Testis (tissue), 3 donors: ENCODE data around the gene PPIG. TPM values are rescaled to one million over a fixed set of nuclear protein-coding genes. Genes with fewer than 3 reads are reported as not detected.
A peak's percentile ranks its signal among the peaks of the same experiment; 100 is the strongest.
"Not testable (repeated sequence)": the region's sequence is repeated elsewhere in the genome, so short reads cannot be mapped to it uniquely, and the experiment has no call there.

ENCODE experiments used
- DNase-seq: peaks from one replicate; pipeline ENCODE4 v3.0.0-alpha.2; 2019
- H3K27ac ChIP-seq, 2 donors: fragments of 200-600 bp; sonication (generic); one replicate each; pipeline ENCODE4 v1.5.1; 2019
- H3K27me3 ChIP-seq: fragments of 200-600 bp; sonication (generic); one replicate; pipeline ENCODE4 v1.5.1; 2019
- H3K36me3 ChIP-seq: fragments of 200-600 bp; sonication (generic); one replicate; pipeline ENCODE4 v1.5.1; 2017; ENCODE audit warnings: low read depth; ENCODE audit errors: missing control alignments
- H3K4me1 ChIP-seq: fragments of 200-600 bp; sonication (generic); one replicate; pipeline ENCODE4 v1.5.1; 2019
- H3K4me3 ChIP-seq, 2 donors: fragments of 200-600 bp; sonication (generic); one replicate each; pipeline ENCODE4 v1.5.1; 2017 to 2019
- H3K9me3 ChIP-seq: fragments of 200-600 bp; sonication (generic); one replicate; pipeline ENCODE4 v1.5.1; 2017
- CTCF ChIP-seq, 3 experiments: fragments of 450-650 bp in 2 of 3; fragments of 200-600 bp in 1 of 3; sonication (generic) in 1 of 3; IDR thresholded peaks; one replicate each; pipeline ENCODE4 v1.5.1; 2016 to 2019; ENCODE audit warnings: antibody characterized with exemption in 3 of 3, mild to moderate bottlenecking in 2 of 3, moderate library complexity in 1 of 3
- POLR2A ChIP-seq: fragments of 450-650 bp; IDR thresholded peaks from one replicate; pipeline ENCODE4 v1.6.1; 2017; ENCODE audit warnings: antibody characterized with exemption, mild to moderate bottlenecking, moderate library complexity
- WGBS, 2 donors: methylation state at CpG; one replicate each; pipeline ENCODE4 v1.1.5; 2018; 5-methylcytosine and 5-hydroxymethylcytosine counted together
- intact Hi-C: fragments of 100-400 bp; cut with DNase I; formaldehyde crosslinking; loops from one replicate; pipeline ENCODE4 v1.15.1; 2023; ENCODE audit warnings: low total_unique reads
- polyA plus RNA-seq: library from polyadenylated mRNA; stranded (reverse); fragments of 350-450 nt; fragmentation: Illumina TruSeq; extraction: RNeasy Lipid Tissue Mini Kit (QIAGEN cat#74804); gene quantifications from one replicate; pipeline ENCODE4 v1.2.3, GENCODE V29; 2014; ENCODE audit warnings: low read depth, low replicate concordance; ENCODE audit not compliant: insufficient read depth
- total RNA-seq, 2 donors: library from RNA; depleted of rRNA; stranded (reverse); fragments of >200 nt; gene quantifications; one replicate each; pipeline ENCODE4 v1.2.3, GENCODE V29; 2016

The PPIG gene
- total and polyA plus RNA-seq, 3 donors from 2014 or later, result 6.9 to 48.0 (median 40.8) TPM

DNA sequence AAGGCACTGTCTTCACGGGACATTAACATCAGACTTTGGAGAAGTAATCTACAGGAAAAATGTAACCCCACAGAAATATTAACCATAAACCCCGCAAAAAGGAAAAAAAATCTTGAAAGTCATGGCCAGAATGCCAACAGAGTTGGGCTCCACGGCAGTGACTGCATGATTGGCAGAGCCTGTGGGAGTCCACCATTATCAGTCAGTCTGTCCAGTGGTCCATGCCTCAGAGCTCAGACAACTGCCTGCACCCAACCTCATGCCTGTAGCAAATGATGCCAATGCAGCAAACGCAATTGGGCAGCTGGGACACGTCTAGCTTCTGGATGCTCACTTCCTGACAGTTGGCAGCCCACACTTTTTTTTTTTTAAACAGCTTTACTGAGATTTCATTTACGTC lies 5.1 kb upstream of the PPIG start:
- Histone ChIP-seq H3K4me1 (no peaks in the 10 kb centered on the region), H3K36me3 (no peaks in the 10 kb centered on the region), H3K4me3 (no peak overlapping the region), H3K9me3 (no peaks in the 10 kb centered on the region), H3K27ac (no peak overlapping the region), H3K27me3 (no peaks in the 10 kb centered on the region)
- intact Hi-C loops, result no loop called here
- WGBS, 2 donors, result 56 to 69% methylated on average over 6 of the region's 6 CpGs
- DNase-seq, result no peak
- TF ChIP-seq POLR2A (no peak), CTCF (IDR thresholded peaks at IDR 0.05) (no peak)

GRCh38 chr2:169582552-169583266 lies 1.4 kb upstream of the PPIG start:
- H3K4me1 ChIP-seq, result peaks cover 11% of the 10 kb centered on the region
- H3K36me3 ChIP-seq, H3K9me3 ChIP-seq, H3K4me3 ChIP-seq, DNase-seq, H3K27ac ChIP-seq, H3K27me3 ChIP-seq, intact Hi-C loops: not testable (repeated sequence)
- 91% methylated on average over 10 of the region's 10 CpGs for whole genome bisulfite sequencing, 2 donors

DNA sequence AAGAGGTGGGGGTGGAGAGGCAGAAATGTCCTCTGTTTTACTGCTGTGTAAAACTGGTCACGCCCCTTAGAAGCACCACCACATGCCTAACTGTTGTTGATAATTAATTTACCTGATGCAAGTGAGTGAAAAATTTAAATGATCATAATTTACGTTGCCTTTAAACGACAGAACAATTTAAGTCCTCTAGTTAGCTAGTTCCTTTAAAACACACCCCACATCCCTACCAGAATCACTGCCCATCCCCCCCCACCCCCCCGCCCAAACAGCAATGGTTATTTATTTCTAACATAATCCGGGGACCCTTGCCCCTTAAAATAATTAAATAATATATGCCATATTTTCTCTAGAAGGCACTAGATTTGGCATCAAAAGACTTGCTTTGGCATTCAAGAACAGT lies 633 bp upstream of the PPIG start:
- WGBS, 2 donors, result 70 to 72% methylated on average over 5 of the region's 5 CpGs
- no peaks in the 10 kb centered on the region for H3K9me3 ChIP-seq
- no peaks in the 10 kb centered on the region for H3K36me3 ChIP-seq
- peak overlapping the region; percentile 97 to 100 for H3K27ac ChIP-seq
- intact Hi-C loops, result no loop called here
- H3K4me1 ChIP-seq, result peaks cover 11% of the 10 kb centered on the region
- peak overlapping the region in 1 of 2 donors; percentile 99 for H3K4me3 ChIP-seq
- no peaks in the 10 kb centered on the region for H3K27me3 ChIP-seq
- TF ChIP-seq POLR2A (no peak), CTCF (IDR thresholded peaks at IDR 0.05) (no peak)
- DNase-seq, result no peak

- no peaks in the 10 kb centered on the region for H3K27me3 ChIP-seq
- peak; percentile 73 for DNase-seq
- 6 to 10% methylated on average over 7 of the region's 7 CpGs for WGBS, 2 donors
- peak overlapping the region; percentile 91 to 99 for H3K4me3 ChIP-seq
- H3K36me3 ChIP-seq, result no peaks in the 10 kb centered on the region
- H3K27ac ChIP-seq, result peak overlapping the region; percentile 97 to 100
- H3K9me3 ChIP-seq, result no peaks in the 10 kb centered on the region
- no peak for TF ChIP-seq POLR2A
- no peak for TF ChIP-seq CTCF (IDR thresholded peaks at IDR 0.05)
- peaks cover 19% of the 10 kb centered on the region for H3K4me1 ChIP-seq
- intact Hi-C loops, result no loop called here
These were observed 1.5 kb downstream of the PPIG start for GRCh38 chr2:169585673-169586072.

DNA sequence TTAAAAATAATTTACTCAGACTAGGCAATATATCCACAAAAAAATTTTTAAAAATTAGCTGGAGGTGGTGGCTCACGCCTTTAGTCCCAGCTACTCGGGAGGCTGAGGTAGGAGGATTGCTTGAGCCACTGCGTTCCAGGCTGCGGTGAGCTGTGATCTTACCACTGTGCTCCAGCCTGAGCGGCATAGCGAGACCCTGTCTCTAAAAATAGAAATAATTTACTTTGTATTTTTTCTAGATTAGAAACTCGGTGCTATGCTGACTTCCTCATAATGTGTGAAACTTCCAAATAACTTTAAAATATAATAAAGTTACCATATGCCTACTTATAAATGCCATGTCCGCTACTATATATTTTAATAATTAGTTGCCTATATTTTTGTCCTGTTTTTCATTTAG lies 6.7 kb downstream of the PPIG start:
- Histone ChIP-seq H3K4me3 (no peak overlapping the region), H3K9me3 (no peaks in the 10 kb centered on the region), H3K27me3 (no peaks in the 10 kb centered on the region), H3K4me1 (peaks cover 19% of the 10 kb centered on the region), H3K27ac (peak overlapping the region in 1 of 2 donors; percentile 6), H3K36me3 (no peaks in the 10 kb centered on the region)
- intact Hi-C loops, result no loop called here
- WGBS, 2 donors, result 56 to 71% methylated on average over 8 of the region's 8 CpGs
- no peak for DNase-seq
- TF ChIP-seq CTCF (IDR thresholded peaks at IDR 0.05) (no peak), POLR2A (no peak)

- H3K27me3 ChIP-seq, H3K27ac ChIP-seq, H3K4me1 ChIP-seq, DNase-seq, intact Hi-C loops, H3K9me3 ChIP-seq, H3K4me3 ChIP-seq, H3K36me3 ChIP-seq: not testable (repeated sequence)
- WGBS, 2 donors, result 74 to 95% methylated on average over 7 of the region's 7 CpGs
These were observed 12.4 kb downstream of the PPIG start for GRCh38 chr2:169596546-169596945.
